DOHH2 (cell line): ENCODE data around the gene KLK6.

Experiments
- H3F3A ChIP-seq: fragments of 200-600 bp; sonication (generic), shearing (Covaris generic); 2 replicates; pipeline ENCODE4 v1.6.0; 2016; ENCODE audit warnings: antibody characterized with exemption, mild to moderate bottlenecking; ENCODE audit not compliant: control insufficient read depth, insufficient read depth
- H3K27ac ChIP-seq: fragments of 200-600 bp; sonication (generic); 2 replicates; pipeline ENCODE4 v1.5.1; 2014; ENCODE audit warnings: low read depth, mild to moderate bottlenecking, low read length, moderate library complexity
- H3K27me3 ChIP-seq: fragments of 200-600 bp; sonication (generic); 2 replicates; pipeline ENCODE4 v1.6.1; 2014; ENCODE audit warnings: mild to moderate bottlenecking, low read length, mixed read lengths; ENCODE audit not compliant: control insufficient read depth
- H3K36me3 ChIP-seq: fragments of 200-600 bp; sonication (generic); 2 replicates; pipeline ENCODE4 v1.6.1; 2014; ENCODE audit warnings: mild to moderate bottlenecking, low read length, moderate library complexity, mixed read lengths; ENCODE audit not compliant: control insufficient read depth
- H3K4me1 ChIP-seq: fragments of 200-600 bp; sonication (generic); 2 replicates; pipeline ENCODE4 v1.6.1; 2014; ENCODE audit warnings: mild to moderate bottlenecking, low read length, mixed read lengths; ENCODE audit not compliant: control insufficient read depth
- H3K4me2 ChIP-seq: fragments of 200-600 bp; sonication (generic); 2 replicates; pipeline ENCODE4 v1.6.0; 2014; ENCODE audit warnings: mild to moderate bottlenecking, low read length, moderate library complexity
- H3K4me3 ChIP-seq: fragments of 200-600 bp; sonication (generic); 2 replicates; pipeline ENCODE4 v1.5.1; 2014; ENCODE audit warnings: mild to moderate bottlenecking, low read length, mixed read lengths
- H3K79me2 ChIP-seq: fragments of 200-600 bp; sonication (generic); 2 replicates; pipeline ENCODE4 v1.6.1; 2014; ENCODE audit warnings: mild to moderate bottlenecking, low read length, mixed read lengths; ENCODE audit not compliant: control insufficient read depth
- H3K9me2 ChIP-seq: fragments of 200-600 bp; sonication (generic); replicated peaks from 2 replicates; pipeline ENCODE4 v1.6.1; 2014; ENCODE audit warnings: mild to moderate bottlenecking, low read length, mixed read lengths; ENCODE audit not compliant: control insufficient read depth
- H3K9me3 ChIP-seq: fragments of 200-600 bp; sonication (generic); 2 replicates; pipeline ENCODE4 v1.6.1; 2014; ENCODE audit warnings: antibody characterized with exemption, low read length, mixed read lengths; ENCODE audit not compliant: control insufficient read depth, insufficient read depth
- H4K20me1 ChIP-seq: fragments of 200-600 bp; sonication (generic); 2 replicates; pipeline ENCODE4 v1.6.0; 2014; ENCODE audit warnings: low read depth, mild to moderate bottlenecking, antibody characterized with exemption, low read length, moderate library complexity; ENCODE audit not compliant: control insufficient read depth, insufficient read depth
- CTCF ChIP-seq: fragments of 200-600 bp; sonication (generic); IDR thresholded peaks from one replicate; pipeline ENCODE4 v1.5.1; 2014; ENCODE audit warnings: antibody characterized with exemption, mild to moderate bottlenecking, low read depth, low read length; ENCODE audit not compliant: poor library complexity, severe bottlenecking
- EZH2phosphoT487 ChIP-seq: fragments of 200-600 bp; sonication (generic); IDR thresholded peaks from 2 replicates; pipeline ENCODE4 v1.6.1; 2017; ENCODE audit warnings: borderline replicate concordance, mild to moderate bottlenecking, antibody characterized with exemption, low read length, moderate library complexity, mixed read lengths

The KLK6 gene

GRCh38 chr19:50952910-50953309 is 16.5 kb downstream of the KLK6 start, which contains the start of gene KLK5:
Gene KLK5, minus strand, starts transcription at chr19:50953038. Its CDS starts 381 bp downstream, at chr19:50952657.
- no peak within 1 kb of the TSS for H3K27ac ChIP-seq
- H3K4me3 ChIP-seq = no peak within 1 kb of the TSS
- H4K20me1 ChIP-seq = no peaks in the 10 kb centered on the region
- H3K4me1 ChIP-seq = no peaks in the 10 kb centered on the region
- H3K4me2 ChIP-seq = no peak within 1 kb of the TSS
- no peak for TF ChIP-seq EZH2phosphoT487
- TF ChIP-seq CTCF = no peak
- H3K9me2 ChIP-seq = no peaks in the 10 kb centered on the region
- no peaks in the 10 kb centered on the region for H3K36me3 ChIP-seq
- no peaks in the 10 kb centered on the region for H3K9me3 ChIP-seq
- no peaks in the 10 kb centered on the region for H3K27me3 ChIP-seq
- H3F3A ChIP-seq = no peaks in the 10 kb centered on the region
- H3K79me2 ChIP-seq = no peaks in the 10 kb centered on the region

- H3K4me3 ChIP-seq = no peak overlapping the region
- no peaks in the 10 kb centered on the region for H3F3A ChIP-seq
- H3K9me3 ChIP-seq = no peaks in the 10 kb centered on the region
- H3K36me3 ChIP-seq = no peaks in the 10 kb centered on the region
- H3K4me2 ChIP-seq = no peak overlapping the region
- H3K27me3 ChIP-seq = no peaks in the 10 kb centered on the region
- TF ChIP-seq CTCF (no peak), EZH2phosphoT487 (no peak)
- H3K9me2 ChIP-seq = no peaks in the 10 kb centered on the region
- H3K4me1 ChIP-seq = no peaks in the 10 kb centered on the region
- no peaks in the 10 kb centered on the region for H4K20me1 ChIP-seq
- H3K27ac ChIP-seq = no peak overlapping the region
- H3K79me2 ChIP-seq = no peaks in the 10 kb centered on the region
These were observed 19.5 kb downstream of the KLK6 start for GRCh38 chr19:50949861-50950260.

- no peaks in the 10 kb centered on the region for H3K27me3 ChIP-seq
- H3K4me2 ChIP-seq = no peak overlapping the region
These were observed 22.3 kb downstream of the KLK6 start for GRCh38 chr19:50947123-50947522.

More at GRCh38 chr19:50947123-50947522, 22.3 kb downstream of the KLK6 start:
- Histone ChIP-seq H3K9me2 (no peaks in the 10 kb centered on the region), H4K20me1 (no peaks in the 10 kb centered on the region), H3K27ac (no peak overlapping the region), H3K79me2 (no peaks in the 10 kb centered on the region), H3K4me1 (no peaks in the 10 kb centered on the region), H3F3A (no peaks in the 10 kb centered on the region), H3K4me3 (no peak overlapping the region), H3K9me3 (no peaks in the 10 kb centered on the region), H3K36me3 (no peaks in the 10 kb centered on the region)
- TF ChIP-seq CTCF (no peak), EZH2phosphoT487 (no peak)
